Measurements from ENCODE around the gene ACTR8. TPM values are rescaled to one million over a fixed set of nuclear protein-coding genes. Genes with fewer than 3 reads are reported as not detected.
A peak's percentile ranks its signal among the peaks of the same experiment; 100 is the strongest.

The ACTR8 gene
- total and polyA plus RNA-seq, 5 donors from 2014 or later, result 18.5 to 35.8 (median 20.0) TPM

- Mint-ChIP-seq H3K36me3 (peaks cover 33% of the 10 kb centered on the region), H3K27ac (no peak overlapping the region), H3K27me3 (peaks cover 8% of the 10 kb centered on the region), H3K4me1 (peaks cover 0 to 5% (median 0%) of the 10 kb centered on the region in 4 donors), H3K9me3 (no peaks in the 10 kb centered on the region), H3K4me3 (no peak overlapping the region)
- DNase-seq (no peak), ATAC-seq (ENCODE audit: low read depth in 2 of 2) (no peak)
- H3K9me3 ChIP-seq (ENCODE audit: control insufficient read depth in 2 of 2, low read length in 2 of 2), result no peaks in the 10 kb centered on the region
- H3K4me1 ChIP-seq (ENCODE audit: control insufficient read depth, insufficient read depth, low read length, poor library complexity, severe bottlenecking), result no peaks in the 10 kb centered on the region
- no peak overlapping the region for H3K4me3 ChIP-seq (ENCODE audit: low read depth, low read length)
- no peaks in the 10 kb centered on the region for H3K27me3 ChIP-seq (ENCODE audit: control insufficient read depth, insufficient read depth, low read length)
- peaks cover 40% of the 10 kb centered on the region for H3K36me3 ChIP-seq (ENCODE audit: control insufficient read depth, insufficient read depth, low read length)
- no peak overlapping the region for H3K27ac ChIP-seq (ENCODE audit: insufficient read depth, low read length, poor library complexity, severe bottlenecking)
These were observed 21.8 kb downstream of the ACTR8 start for GRCh38 chr3:53860196-53860595.

GRCh38 chr3:53859178-53859577, 22.8 kb downstream of the ACTR8 start:
- Histone ChIP-seq H3K4me3 (ENCODE audit: low read depth, low read length) (no peak overlapping the region), H3K27ac (ENCODE audit: insufficient read depth, low read length, poor library complexity, severe bottlenecking) (no peak overlapping the region), H3K9me3 (ENCODE audit: control insufficient read depth in 2 of 2, low read length in 2 of 2) (no peaks in the 10 kb centered on the region), H3K4me1 (ENCODE audit: control insufficient read depth, insufficient read depth, low read length, poor library complexity, severe bottlenecking) (no peaks in the 10 kb centered on the region), H3K27me3 (ENCODE audit: control insufficient read depth, insufficient read depth, low read length) (no peaks in the 10 kb centered on the region), H3K36me3 (ENCODE audit: control insufficient read depth, insufficient read depth, low read length) (peaks cover 32% of the 10 kb centered on the region)
- Mint-ChIP-seq H3K36me3 (peaks cover 26% of the 10 kb centered on the region), H3K4me1 (peaks cover 0 to 2% (median 0%) of the 10 kb centered on the region in 4 donors), H3K9me3 (no peaks in the 10 kb centered on the region), H3K4me3 (no peak overlapping the region), H3K27ac (no peak overlapping the region), H3K27me3 (peaks cover 8% of the 10 kb centered on the region)
- no peak for DNase-seq
- ATAC-seq (ENCODE audit: low read depth in 2 of 2), result no peak

- Mint-ChIP-seq H3K9me3 (no peaks in the 10 kb centered on the region), H3K27ac (no peak overlapping the region)
These were observed 23.7 kb downstream of the ACTR8 start for GRCh38 chr3:53858096-53858741.

GRCh38 chr3:53856964-53857363, 25.0 kb downstream of the ACTR8 start:
- Histone ChIP-seq H3K27ac (ENCODE audit: insufficient read depth, low read length, poor library complexity, severe bottlenecking) (no peak overlapping the region), H3K36me3 (ENCODE audit: control insufficient read depth, insufficient read depth, low read length) (peaks cover 19% of the 10 kb centered on the region), H3K4me3 (ENCODE audit: low read depth, low read length) (no peak overlapping the region), H3K4me1 (ENCODE audit: control insufficient read depth, insufficient read depth, low read length, poor library complexity, severe bottlenecking) (no peaks in the 10 kb centered on the region), H3K27me3 (ENCODE audit: control insufficient read depth, insufficient read depth, low read length) (no peaks in the 10 kb centered on the region), H3K9me3 (ENCODE audit: control insufficient read depth in 2 of 2, low read length in 2 of 2) (no peaks in the 10 kb centered on the region)
- Mint-ChIP-seq H3K9me3 (no peaks in the 10 kb centered on the region), H3K4me1 (no peaks in the 10 kb centered on the region), H3K27me3 (peaks cover 13% of the 10 kb centered on the region), H3K4me3 (no peak overlapping the region), H3K36me3 (peaks cover 13% of the 10 kb centered on the region), H3K27ac (no peak overlapping the region)
- ATAC-seq (ENCODE audit: low read depth in 2 of 2), result no peak
- DNase-seq, result no peak

More at GRCh38 chr3:53858096-53858741, 23.7 kb downstream of the ACTR8 start:
- H3K9me3 ChIP-seq (ENCODE audit: control insufficient read depth in 2 of 2, low read length in 2 of 2), result no peaks in the 10 kb centered on the region
- no peak for ATAC-seq (ENCODE audit: low read depth in 2 of 2)
- H3K27ac ChIP-seq (ENCODE audit: insufficient read depth, low read length, poor library complexity, severe bottlenecking), result no peak overlapping the region
- no peak overlapping the region for H3K4me3 ChIP-seq (ENCODE audit: low read depth, low read length)
- H3K27me3 ChIP-seq (ENCODE audit: control insufficient read depth, insufficient read depth, low read length), result no peaks in the 10 kb centered on the region
- peaks cover 23% of the 10 kb centered on the region for H3K36me3 Mint-ChIP-seq
- H3K4me3 Mint-ChIP-seq, result no peak overlapping the region
- H3K27me3 Mint-ChIP-seq, result peaks cover 8% of the 10 kb centered on the region
- no peak for DNase-seq
- peaks cover 0 to 2% (median 0%) of the 10 kb centered on the region in 4 donors for H3K4me1 Mint-ChIP-seq
- no peaks in the 10 kb centered on the region for H3K4me1 ChIP-seq (ENCODE audit: control insufficient read depth, insufficient read depth, low read length, poor library complexity, severe bottlenecking)
- peaks cover 26% of the 10 kb centered on the region for H3K36me3 ChIP-seq (ENCODE audit: control insufficient read depth, insufficient read depth, low read length)

GRCh38 chr3:53850895-53851294, 31.1 kb downstream of the ACTR8 start:
- DNase-seq (no peak), ATAC-seq (ENCODE audit: low read depth in 2 of 2) (no peak)
- Mint-ChIP-seq H3K9me3 (no peaks in the 10 kb centered on the region), H3K27me3 (peaks cover 36% of the 10 kb centered on the region), H3K27ac (no peak overlapping the region), H3K4me1 (peaks cover 0 to 7% (median 0%) of the 10 kb centered on the region in 4 donors), H3K36me3 (no peaks in the 10 kb centered on the region), H3K4me3 (no peak overlapping the region)
- Histone ChIP-seq H3K27me3 (ENCODE audit: control insufficient read depth, insufficient read depth, low read length) (peaks cover 9% of the 10 kb centered on the region), H3K36me3 (ENCODE audit: control insufficient read depth, insufficient read depth, low read length) (no peaks in the 10 kb centered on the region), H3K27ac (ENCODE audit: insufficient read depth, low read length, poor library complexity, severe bottlenecking) (no peak overlapping the region), H3K4me3 (ENCODE audit: low read depth, low read length) (no peak overlapping the region), H3K9me3 (ENCODE audit: control insufficient read depth in 2 of 2, low read length in 2 of 2) (no peaks in the 10 kb centered on the region), H3K4me1 (ENCODE audit: control insufficient read depth, insufficient read depth, low read length, poor library complexity, severe bottlenecking) (peaks cover 8% of the 10 kb centered on the region)

- H3K36me3 Mint-ChIP-seq, result no peaks in the 10 kb centered on the region
- H3K27me3 Mint-ChIP-seq, result peaks cover 43% of the 10 kb centered on the region
- H3K4me3 Mint-ChIP-seq, result no peak overlapping the region
- Histone ChIP-seq H3K9me3 (ENCODE audit: control insufficient read depth in 2 of 2, low read length in 2 of 2) (no peaks in the 10 kb centered on the region), H3K4me1 (ENCODE audit: control insufficient read depth, insufficient read depth, low read length, poor library complexity, severe bottlenecking) (peaks cover 17% of the 10 kb centered on the region), H3K36me3 (ENCODE audit: control insufficient read depth, insufficient read depth, low read length) (no peaks in the 10 kb centered on the region), H3K4me3 (ENCODE audit: low read depth, low read length) (no peak overlapping the region), H3K27me3 (ENCODE audit: control insufficient read depth, insufficient read depth, low read length) (peaks cover 12% of the 10 kb centered on the region), H3K27ac (ENCODE audit: insufficient read depth, low read length, poor library complexity, severe bottlenecking) (no peak overlapping the region)
- peaks cover 0 to 10% (median 0%) of the 10 kb centered on the region in 4 donors for H3K4me1 Mint-ChIP-seq
- DNase-seq (no peak), ATAC-seq (ENCODE audit: low read depth in 2 of 2) (no peak)
- peaks cover 0 to 2% (median 0%) of the 10 kb centered on the region in 7 donors for H3K9me3 Mint-ChIP-seq
- no peak overlapping the region for H3K27ac Mint-ChIP-seq
These were observed 32.0 kb downstream of the ACTR8 start for GRCh38 chr3:53849916-53850315.

DNA sequence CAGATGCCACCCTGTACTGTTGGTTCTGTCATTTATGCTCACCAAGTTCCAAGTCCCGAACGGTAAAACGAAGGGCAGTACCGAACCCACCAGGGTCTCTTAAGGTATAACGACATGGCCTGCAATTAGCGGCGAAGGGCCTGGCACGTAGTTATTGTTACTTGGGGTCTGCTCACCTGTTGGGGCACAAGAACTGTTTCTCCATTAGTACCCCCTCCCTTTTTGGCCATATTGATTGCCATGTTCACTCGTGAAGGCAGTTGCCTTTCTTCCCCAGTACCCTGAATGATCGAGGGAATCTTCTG, 35.1 kb downstream of the ACTR8 start:
- peaks cover 50% of the 10 kb centered on the region for H3K27me3 Mint-ChIP-seq
- H3K4me1 ChIP-seq (ENCODE audit: control insufficient read depth, insufficient read depth, low read length, poor library complexity, severe bottlenecking), result peaks cover 23% of the 10 kb centered on the region
- H3K36me3 Mint-ChIP-seq, result no peaks in the 10 kb centered on the region
- DNase-seq (no peak), ATAC-seq (ENCODE audit: low read depth in 2 of 2) (no peak)
- H3K4me3 Mint-ChIP-seq, result peak overlapping the region in 2 of 4 donors; percentile 67 to 76
- H3K27ac ChIP-seq (ENCODE audit: insufficient read depth, low read length, poor library complexity, severe bottlenecking), result no peak overlapping the region
- H3K4me1 Mint-ChIP-seq, result peaks cover 0 to 19% (median 0%) of the 10 kb centered on the region in 4 donors
- peaks cover 16% of the 10 kb centered on the region for H3K27me3 ChIP-seq (ENCODE audit: control insufficient read depth, insufficient read depth, low read length)
- no peaks in the 10 kb centered on the region for H3K9me3 ChIP-seq (ENCODE audit: control insufficient read depth in 2 of 2, low read length in 2 of 2)
- peak overlapping the region; percentile 37 for H3K4me3 ChIP-seq (ENCODE audit: low read depth, low read length)
- no peaks in the 10 kb centered on the region for H3K36me3 ChIP-seq (ENCODE audit: control insufficient read depth, insufficient read depth, low read length)
- H3K9me3 Mint-ChIP-seq, result peaks cover 0 to 2% (median 0%) of the 10 kb centered on the region in 7 donors
- no peak overlapping the region for H3K27ac Mint-ChIP-seq

Data from CD4-positive, CD25-positive, alpha-beta regulatory T cell (primary cell).